B cell (primary cell): ENCODE measurements around the gene CDH20. TPM values are rescaled to one million over a fixed set of nuclear protein-coding genes. Genes with fewer than 3 reads are reported as not detected.

Experiments
- ATAC-seq: fragments of 200-7000 bp; cut with Tn5 transposase; one replicate; pipeline ENCODE4 v1.10.0; 2021; ENCODE audit warnings: low read depth, mild to moderate bottlenecking, moderate number of reproducible peaks, moderate library complexity
- CTCF ChIA-PET: fragments of 350-600 bp; sonication (Branson Sonifier 250); formaldehyde crosslinking; loops from one replicate; lab custom pipeline; 2021; ENCODE audit warnings: antibody characterized with exemption, inconsistent platforms; lab: Charles Lee
- POLR2A ChIA-PET: fragments of 350-600 bp; sonication (Branson Sonifier 250); formaldehyde crosslinking; loops from one replicate; lab custom pipeline; 2021; ENCODE audit warnings: antibody characterized with exemption; lab: Charles Lee
- DNase-seq: peaks from one replicate; pipeline ENCODE4 v3.0.0; 2013
- H2AFZ ChIP-seq: 2 replicates; pipeline ENCODE4 v1.6.1; 2012; ENCODE audit warnings: mild to moderate bottlenecking, low read depth, low read length; ENCODE audit not compliant: insufficient read depth, poor library complexity, severe bottlenecking
- H3K27ac ChIP-seq, 2 donors: 1 replicate in 1 of 2; 2 replicates in 1 of 2; pipeline ENCODE4 v1.5.1; 2012 to 2013; ENCODE audit warnings: low read length in 2 of 2, mild to moderate bottlenecking in 2 of 2, moderate library complexity in 1 of 2
- H3K27me3 ChIP-seq, 4 experiments: fragments of 200-600 bp in 1 of 4; sonication (generic) in 1 of 4; replicated peaks in 1 of 4; 1 replicate in 2 of 4; 2 replicates in 2 of 4; pipeline versions ENCODE4 v1.6.1 to v1.7.0; 2013 to 2016; ENCODE audit warnings: low read length in 3 of 4, mild to moderate bottlenecking in 2 of 4, mixed read lengths in 1 of 4, moderate library complexity in 1 of 4; ENCODE audit not compliant: insufficient read depth in 4 of 4, control insufficient read depth in 3 of 4; ENCODE audit errors: control extremely low read depth in 1 of 4
- H3K36me3 ChIP-seq, 2 experiments: replicated peaks in 1 of 2; 1 replicate in 1 of 2; 2 replicates in 1 of 2; pipeline versions ENCODE4 v1.6.1 to v1.7.1; 2013; ENCODE audit warnings: low read length in 1 of 2; ENCODE audit not compliant: insufficient read depth in 2 of 2, control insufficient read depth in 1 of 2; ENCODE audit errors: control extremely low read depth in 1 of 2, extremely low read depth in 1 of 2
- H3K4me1 ChIP-seq, 2 donors: fragments of 200-600 bp in 1 of 2; sonication (generic) in 1 of 2; 1 replicate in 1 of 2; 2 replicates in 1 of 2; pipeline versions ENCODE4 v1.5.1 to v1.6.1; 2013 to 2017; ENCODE audit warnings: low read length in 2 of 2; ENCODE audit not compliant: control insufficient read depth in 2 of 2, insufficient read depth in 2 of 2
- H3K4me2 ChIP-seq: replicated peaks from 2 replicates; pipeline ENCODE3; 2012; ENCODE audit warnings: mild to moderate bottlenecking, low read depth, low read length; ENCODE audit not compliant: poor library complexity, severe bottlenecking
- H3K4me3 ChIP-seq, 5 experiments: fragments of 200-600 bp in 1 of 5; sonication (generic) in 1 of 5; 1 replicate in 3 of 5; 2 replicates in 2 of 5; pipeline versions ENCODE4 v1.5.1 to v1.7.0; 2011 to 2016; ENCODE audit warnings: low read length in 4 of 5, mild to moderate bottlenecking in 4 of 5, low read depth in 2 of 5, control low read depth in 1 of 5, moderate library complexity in 1 of 5; ENCODE audit not compliant: insufficient read depth in 1 of 5; ENCODE audit errors: control extremely low read depth in 1 of 5, extremely low read depth in 1 of 5
- H3K79me2 ChIP-seq: fragments of 200-600 bp; sonication (generic); one replicate; pipeline ENCODE4 v1.6.0; 2016; ENCODE audit warnings: low read length; ENCODE audit not compliant: control insufficient read depth, insufficient read depth
- H3K9ac ChIP-seq: fragments of 200-600 bp; sonication (generic); 2 replicates; pipeline ENCODE4 v1.6.1; 2017; ENCODE audit warnings: mild to moderate bottlenecking, low read length, moderate library complexity
- H3K9me3 ChIP-seq, 3 donors: one replicate each; pipeline versions ENCODE4 v1.6.1 to v1.7.1; 2013; ENCODE audit warnings: low read length in 2 of 3; ENCODE audit not compliant: control insufficient read depth in 2 of 3, insufficient read depth in 1 of 3; ENCODE audit errors: control extremely low read depth in 1 of 3
- H4K20me1 ChIP-seq: 2 replicates; pipeline ENCODE4 v1.6.0; 2012; ENCODE audit warnings: mild to moderate bottlenecking, low read length; ENCODE audit not compliant: insufficient read depth, control insufficient read depth, poor library complexity, severe bottlenecking
- H3K27ac Mint-ChIP-seq: one replicate; pipeline ENCODE4 v1.8.0; 2021; ENCODE audit warnings: mixed read lengths
- H3K27me3 Mint-ChIP-seq: one replicate; pipeline ENCODE4 v1.8.0; 2021; ENCODE audit warnings: mixed read lengths
- H3K4me1 Mint-ChIP-seq: one replicate; pipeline ENCODE4 v1.8.0; 2021; ENCODE audit warnings: mixed read lengths
- H3K4me3 Mint-ChIP-seq: one replicate; pipeline ENCODE4 v1.8.0; 2021; ENCODE audit warnings: mixed read lengths
- H3K9me3 Mint-ChIP-seq: one replicate; pipeline ENCODE4 v1.8.0; 2022; ENCODE audit warnings: mixed read lengths; ENCODE audit not compliant: insufficient read depth
- EZH2 ChIP-seq: IDR thresholded peaks from 2 replicates; pipeline ENCODE4 v1.6.1; 2012; ENCODE audit warnings: borderline replicate concordance, low read depth, mild to moderate bottlenecking, moderate library complexity, low read length; ENCODE audit not compliant: insufficient read depth, poor library complexity, severe bottlenecking
- WGBS: methylation state at CpG from one replicate; pipeline ENCODE4 v1.1.5; 2013; ENCODE audit warnings: missing lambda C conversion rate; ENCODE audit not compliant: insufficient coverage; 5-methylcytosine and 5-hydroxymethylcytosine counted together
- intact Hi-C: fragments of 100-400 bp; cut with micrococcal nuclease; formaldehyde crosslinking; loops from one replicate; pipeline ENCODE4 v1.10.0; 2022
- polyA plus RNA-seq: library from polyadenylated mRNA; depleted of rRNA; stranded (reverse); fragments of >200 nt; gene quantifications from 2 replicates; pipeline ENCODE4 v1.2.3, GENCODE V29; 2012
- total RNA-seq, 2 donors: library from RNA; stranded (reverse); fragments of 120-200 nt in 1 of 2; gene quantifications; 1 replicate in 1 of 2; 2 replicates in 1 of 2; pipeline versions ENCODE4 v1.2.3 to v1.2.4, GENCODE V29; 2013 to 2022
- TF ChIP-seq, protein P1 (sequence below): fragments of 200-600 bp; IDR thresholded peaks from one replicate; pipeline ENCODE4 v1.8.0; 2022; ENCODE audit warnings: antibody characterized with exemption, mild to moderate bottlenecking

The CDH20 gene
- total and polyA plus RNA-seq, 2 donors (not counting 1 experiment from before 2014, with no cell fraction given), result 0.09 TPM; not detected in 1

- Mint-ChIP-seq H3K4me3 (no peak overlapping the region), H3K4me1 (no peaks in the 10 kb centered on the region), H3K27ac (no peak overlapping the region), H3K27me3 (peaks cover 7% of the 10 kb centered on the region), H3K9me3 (no peaks in the 10 kb centered on the region)
- Histone ChIP-seq H3K79me2 (no peaks in the 10 kb centered on the region), H3K36me3 (no peaks in the 10 kb centered on the region), H3K9ac (no peak overlapping the region), H3K4me3 (no peak overlapping the region), H4K20me1 (no peaks in the 10 kb centered on the region), H3K4me1 (no peaks in the 10 kb centered on the region), H2AFZ (no peak overlapping the region), H3K27me3 (no peaks in the 10 kb centered on the region), H3K9me3 (no peaks in the 10 kb centered on the region), H3K4me2 (no peak overlapping the region), H3K27ac (no peak overlapping the region)
- intact Hi-C loops, result no loop called here
- ChIA-PET POLR2A (no interaction called here), CTCF (no interaction called here)
- DNase-seq (no peak), ATAC-seq (no peak)
- TF ChIP-seq EZH2, result no peak
- TF ChIP-seq, protein P1, sequence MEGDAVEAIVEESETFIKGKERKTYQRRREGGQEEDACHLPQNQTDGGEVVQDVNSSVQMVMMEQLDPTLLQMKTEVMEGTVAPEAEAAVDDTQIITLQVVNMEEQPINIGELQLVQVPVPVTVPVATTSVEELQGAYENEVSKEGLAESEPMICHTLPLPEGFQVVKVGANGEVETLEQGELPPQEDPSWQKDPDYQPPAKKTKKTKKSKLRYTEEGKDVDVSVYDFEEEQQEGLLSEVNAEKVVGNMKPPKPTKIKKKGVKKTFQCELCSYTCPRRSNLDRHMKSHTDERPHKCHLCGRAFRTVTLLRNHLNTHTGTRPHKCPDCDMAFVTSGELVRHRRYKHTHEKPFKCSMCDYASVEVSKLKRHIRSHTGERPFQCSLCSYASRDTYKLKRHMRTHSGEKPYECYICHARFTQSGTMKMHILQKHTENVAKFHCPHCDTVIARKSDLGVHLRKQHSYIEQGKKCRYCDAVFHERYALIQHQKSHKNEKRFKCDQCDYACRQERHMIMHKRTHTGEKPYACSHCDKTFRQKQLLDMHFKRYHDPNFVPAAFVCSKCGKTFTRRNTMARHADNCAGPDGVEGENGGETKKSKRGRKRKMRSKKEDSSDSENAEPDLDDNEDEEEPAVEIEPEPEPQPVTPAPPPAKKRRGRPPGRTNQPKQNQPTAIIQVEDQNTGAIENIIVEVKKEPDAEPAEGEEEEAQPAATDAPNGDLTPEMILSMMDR, result no peak
- 62% methylated on average over 3 of the region's 4 CpGs for whole genome bisulfite sequencing
Measured at GRCh38 chr18:61589724-61590065, 256.5 kb downstream of the CDH20 start.

DNA sequence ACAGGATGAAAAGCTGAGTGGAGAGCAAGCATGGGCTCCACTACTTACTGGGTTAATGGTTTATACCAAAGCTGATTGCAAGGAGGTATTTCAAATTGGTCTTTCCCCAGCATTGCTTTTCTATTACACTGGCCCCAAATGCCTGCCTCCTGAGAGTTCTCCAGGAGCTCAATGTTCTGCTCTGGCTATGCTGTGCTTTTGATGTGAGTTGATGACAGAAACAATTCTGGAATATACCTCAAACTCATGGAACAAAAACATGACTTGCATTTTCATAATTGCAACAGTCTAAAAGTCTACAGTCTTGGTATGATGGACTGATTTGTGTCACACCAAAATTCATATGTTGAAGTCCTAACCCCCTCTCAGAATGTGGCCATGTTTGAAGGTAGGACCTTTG is 258.0 kb downstream of the CDH20 start:
- H3K9me3 Mint-ChIP-seq, result no peaks in the 10 kb centered on the region
- H2AFZ ChIP-seq, result no peak overlapping the region
- H3K4me3 ChIP-seq, result no peak overlapping the region
- intact Hi-C loops, result no loop called here
- ATAC-seq (no peak), DNase-seq (no peak)
- no peaks in the 10 kb centered on the region for H3K27me3 ChIP-seq
- no peaks in the 10 kb centered on the region for H3K4me1 ChIP-seq
- H3K9me3 ChIP-seq, result no peaks in the 10 kb centered on the region
- ChIA-PET CTCF (no interaction called here), POLR2A (no interaction called here)
- no peak overlapping the region for H3K4me2 ChIP-seq
- no peaks in the 10 kb centered on the region for H3K79me2 ChIP-seq
- TF ChIP-seq, protein P1, result no peak
- no peak for TF ChIP-seq EZH2
- no peak overlapping the region for H3K4me3 Mint-ChIP-seq
- peaks cover 7% of the 10 kb centered on the region for H3K27me3 Mint-ChIP-seq
- H3K27ac ChIP-seq, result no peak overlapping the region
- H3K27ac Mint-ChIP-seq, result no peak overlapping the region
- H4K20me1 ChIP-seq, result no peaks in the 10 kb centered on the region
- H3K4me1 Mint-ChIP-seq, result no peaks in the 10 kb centered on the region
- no peaks in the 10 kb centered on the region for H3K36me3 ChIP-seq
- no peak overlapping the region for H3K9ac ChIP-seq
